CD4-positive, alpha-beta T cell treated with Interleukin-4 for 1 hour (primary cell): ENCODE data around the gene AK4.

ENCODE experiments used
- DNase-seq, 2 donors: peaks; one replicate each; pipeline ENCODE4 v3.0.0-alpha.2; 2020 to 2022

AK4 gene

GRCh38 chr1:65253800-65254319 lies 105.9 kb downstream of the AK4 start:
- no peak for DNase-seq

GRCh38 chr1:65254320-65255034 lies 106.5 kb downstream of the AK4 start:
- peak; percentile 81 to 84 for DNase-seq

DNA sequence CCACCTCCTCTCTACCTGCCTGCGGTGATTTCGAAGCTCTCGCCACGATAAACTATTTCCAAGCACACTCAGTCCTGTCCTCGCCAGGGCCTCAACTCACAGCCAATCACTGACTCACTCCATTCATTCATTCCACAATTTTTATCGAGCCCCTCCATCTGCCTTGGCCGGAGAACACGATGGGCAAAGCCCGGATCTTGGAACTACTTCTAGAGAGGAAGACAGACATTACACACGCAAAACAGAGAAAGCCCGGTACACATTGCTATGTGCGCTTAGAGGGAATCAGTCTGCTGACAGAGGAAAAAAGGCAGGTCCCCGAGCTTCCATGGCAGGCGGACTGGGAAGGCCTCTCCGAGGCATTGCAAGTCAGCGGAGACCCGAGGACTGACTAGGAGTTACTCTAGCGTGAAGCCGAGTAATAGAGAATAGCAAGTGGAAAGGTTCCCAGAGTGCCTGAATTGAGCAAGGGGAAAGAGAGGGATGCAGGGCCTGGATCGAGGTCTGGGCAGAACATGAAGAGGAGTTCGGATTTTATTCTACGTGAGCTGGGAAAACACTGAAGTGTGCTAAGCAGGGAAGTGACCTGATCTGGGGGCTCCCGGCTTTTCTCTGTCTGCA lies 107.1 kb downstream of the AK4 start:
- no peak for DNase-seq

DNA sequence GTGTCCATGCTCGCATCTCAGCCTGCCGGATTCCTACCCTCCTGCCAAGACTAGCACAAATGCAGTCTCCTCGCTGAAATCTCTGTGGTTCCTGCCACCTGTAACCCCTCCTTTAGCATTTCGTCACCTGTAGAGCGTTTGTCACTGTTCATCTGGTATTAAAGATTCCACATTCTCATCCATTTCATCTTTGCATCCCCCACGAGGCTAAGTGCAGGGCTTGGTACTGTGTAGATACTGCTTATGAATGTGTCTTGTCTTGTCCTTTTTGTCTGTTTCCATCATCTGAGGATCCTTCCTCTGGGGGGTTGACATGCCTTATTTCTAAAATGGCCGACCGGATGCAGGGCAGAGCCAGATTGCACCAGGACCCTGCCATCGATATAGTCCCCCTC lies 107.7 kb downstream of the AK4 start:
- DNase-seq = no peak

DNA sequence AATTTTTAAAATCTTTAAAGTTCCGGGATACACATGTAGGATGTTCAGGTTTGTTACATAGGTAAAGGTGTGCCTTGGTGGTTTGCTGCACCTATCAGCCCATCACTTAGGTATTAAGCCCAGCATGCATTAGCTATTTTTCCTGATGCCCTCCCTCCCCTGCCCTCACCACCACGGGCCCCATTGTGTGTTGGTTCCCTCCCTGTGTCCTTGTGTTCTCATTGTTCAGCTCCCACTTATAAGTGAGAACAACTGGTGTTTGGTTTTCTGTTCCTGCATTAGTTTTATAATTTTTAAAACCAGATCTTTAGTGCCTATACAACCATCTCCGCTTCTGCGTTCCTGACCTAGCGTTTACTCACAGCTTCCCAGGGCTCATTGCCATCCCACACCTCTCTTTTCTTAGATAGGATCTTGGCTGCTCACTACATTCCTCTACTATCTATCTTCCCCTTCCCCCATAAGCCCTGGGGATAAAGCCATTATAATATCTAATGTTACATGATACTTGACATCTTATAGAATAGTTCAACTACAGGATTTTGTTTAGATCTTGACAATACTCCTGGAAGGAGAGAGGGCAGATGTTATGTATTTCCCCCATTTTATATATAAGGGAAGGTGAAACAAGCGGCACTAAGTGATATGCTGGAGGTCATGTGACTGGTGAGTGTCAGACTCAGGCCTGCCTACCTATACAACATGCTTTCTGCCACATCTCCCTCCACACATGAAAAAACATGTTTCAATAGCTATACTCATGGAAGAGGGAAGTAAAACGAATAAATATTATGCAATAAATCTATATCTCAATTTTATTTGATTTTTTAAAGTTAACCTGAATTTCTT lies 109.1 kb downstream of the AK4 start:
- DNase-seq = no peak

GRCh38 chr1:65258106-65258505 lies 110.1 kb downstream of the AK4 start:
- DNase-seq = no peak

- DNase-seq = no peak
These were observed 111.8 kb downstream of the AK4 start for GRCh38 chr1:65259816-65260215.

- no peak for DNase-seq
These were observed 113.0 kb downstream of the AK4 start for GRCh38 chr1:65260851-65261473.

- DNase-seq = no peak
These were observed 115.3 kb downstream of the AK4 start for GRCh38 chr1:65263286-65263685.

GRCh38 chr1:65264197-65264929 lies 116.4 kb downstream of the AK4 start:
- DNase-seq = no peak

DNA sequence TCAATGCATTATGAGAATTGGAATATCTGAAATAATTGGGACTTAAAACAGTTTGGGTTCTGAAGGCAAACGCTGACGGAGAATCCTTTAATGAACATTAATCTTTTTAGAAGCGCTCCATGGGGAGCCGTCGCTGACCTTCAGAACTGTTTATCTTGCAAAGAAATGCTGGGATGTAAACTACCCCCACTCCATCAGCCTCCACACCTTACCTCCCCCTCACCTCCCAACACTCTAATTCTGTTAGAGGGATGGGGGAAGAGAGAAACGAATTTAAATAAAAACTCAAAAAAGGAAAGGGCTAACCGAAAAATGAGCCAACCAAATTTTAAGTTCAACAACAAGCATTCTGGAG lies 117.3 kb downstream of the AK4 start:
- no peak for DNase-seq

DNA sequence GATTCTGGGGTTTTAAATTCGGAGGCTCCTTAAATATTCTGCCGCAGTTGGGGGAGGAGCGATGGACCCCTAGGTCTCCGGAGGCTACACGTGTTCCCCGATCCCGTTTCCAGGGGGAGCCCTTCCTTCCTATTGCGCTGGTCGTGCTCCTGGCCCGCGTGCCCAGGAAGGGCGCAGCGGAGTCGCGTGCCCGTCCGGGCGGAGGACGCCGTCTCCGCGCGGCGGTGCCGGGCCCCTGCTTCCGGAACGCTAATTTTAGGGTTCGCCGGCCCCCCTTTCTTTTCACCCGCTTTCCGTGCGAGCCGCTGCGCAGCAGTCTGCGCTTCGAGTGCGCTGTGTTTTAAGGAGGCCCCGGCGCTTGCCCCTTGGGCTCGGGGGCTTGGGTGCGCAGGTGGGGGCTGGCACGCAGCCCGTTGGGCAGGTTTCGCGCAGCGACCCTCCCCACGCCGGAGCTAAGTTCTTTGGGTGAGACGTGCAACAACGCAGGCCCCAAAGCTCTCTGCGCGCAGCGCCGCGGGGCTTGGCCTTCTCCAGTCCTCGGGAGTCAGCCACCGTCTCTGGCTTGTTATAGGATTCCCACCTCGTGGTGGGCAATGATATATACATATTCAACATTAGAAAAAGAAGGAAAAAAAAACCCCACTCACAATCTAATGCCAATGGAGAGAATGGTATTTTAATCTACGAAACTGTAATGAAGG lies 117.8 kb downstream of the AK4 start:
- DNase-seq = peak; percentile 12 to 40

DNA sequence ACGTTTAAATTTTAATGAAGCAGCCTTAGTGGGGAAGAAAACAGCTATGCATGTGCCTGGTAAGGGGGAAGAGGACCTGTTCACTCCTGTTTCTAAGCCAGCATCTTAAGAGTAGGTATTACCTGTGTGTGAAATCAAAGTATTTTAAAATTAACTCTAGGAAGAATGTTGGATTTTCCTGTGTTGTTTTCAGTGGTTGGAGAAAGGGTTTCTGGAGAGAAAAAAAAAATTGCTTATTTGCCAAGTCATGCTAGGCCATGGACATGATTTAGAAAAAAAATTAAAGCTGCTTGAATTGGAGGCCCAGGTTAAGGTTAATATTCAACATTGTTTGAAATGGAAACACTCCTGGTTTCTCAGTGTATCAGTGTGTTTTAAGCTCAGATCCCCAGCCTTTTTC lies 118.5 kb downstream of the AK4 start:
- no peak for DNase-seq

DNA sequence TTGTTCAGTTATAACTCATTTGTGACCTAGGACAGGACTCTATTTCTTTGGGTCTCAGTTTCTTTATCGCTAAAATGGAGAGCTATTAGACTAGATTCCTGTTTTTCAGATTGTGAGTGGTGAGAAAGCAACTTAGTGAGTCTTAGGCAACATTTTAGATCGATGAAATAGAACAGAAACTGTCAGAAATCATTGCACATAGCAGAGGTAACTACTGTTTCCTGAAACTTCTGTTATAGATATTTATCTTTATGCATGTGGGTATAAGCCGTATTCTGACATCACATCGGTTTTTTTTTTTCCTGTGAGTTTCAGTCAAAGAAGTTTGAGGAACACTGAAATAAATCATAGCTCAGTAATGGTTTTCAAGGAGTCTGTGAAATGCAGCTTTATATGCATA lies 119.3 kb downstream of the AK4 start:
- DNase-seq = no peak

DNA sequence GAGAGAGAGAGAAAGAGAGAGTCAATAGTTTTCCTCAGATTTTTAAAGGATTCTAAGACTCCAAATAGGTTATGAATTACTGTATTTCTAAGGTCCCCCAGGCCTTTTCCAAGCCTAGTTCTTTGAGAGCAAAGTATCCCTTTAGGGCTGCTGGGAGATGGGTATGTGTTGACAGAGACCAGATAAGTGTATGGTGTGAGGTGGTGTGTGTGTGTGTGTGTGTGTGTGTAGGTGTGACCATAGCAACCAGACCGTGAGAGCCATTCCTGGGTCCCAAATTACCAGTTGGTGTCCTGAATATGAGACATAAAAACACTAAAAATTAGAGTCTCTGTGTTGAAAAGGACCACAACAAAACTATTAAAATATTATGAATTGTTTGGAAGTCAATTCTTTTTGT lies 119.7 kb downstream of the AK4 start:
- DNase-seq = no peak

- no peak for DNase-seq
These were observed 121.6 kb downstream of the AK4 start for GRCh38 chr1:65269612-65270011.

DNA sequence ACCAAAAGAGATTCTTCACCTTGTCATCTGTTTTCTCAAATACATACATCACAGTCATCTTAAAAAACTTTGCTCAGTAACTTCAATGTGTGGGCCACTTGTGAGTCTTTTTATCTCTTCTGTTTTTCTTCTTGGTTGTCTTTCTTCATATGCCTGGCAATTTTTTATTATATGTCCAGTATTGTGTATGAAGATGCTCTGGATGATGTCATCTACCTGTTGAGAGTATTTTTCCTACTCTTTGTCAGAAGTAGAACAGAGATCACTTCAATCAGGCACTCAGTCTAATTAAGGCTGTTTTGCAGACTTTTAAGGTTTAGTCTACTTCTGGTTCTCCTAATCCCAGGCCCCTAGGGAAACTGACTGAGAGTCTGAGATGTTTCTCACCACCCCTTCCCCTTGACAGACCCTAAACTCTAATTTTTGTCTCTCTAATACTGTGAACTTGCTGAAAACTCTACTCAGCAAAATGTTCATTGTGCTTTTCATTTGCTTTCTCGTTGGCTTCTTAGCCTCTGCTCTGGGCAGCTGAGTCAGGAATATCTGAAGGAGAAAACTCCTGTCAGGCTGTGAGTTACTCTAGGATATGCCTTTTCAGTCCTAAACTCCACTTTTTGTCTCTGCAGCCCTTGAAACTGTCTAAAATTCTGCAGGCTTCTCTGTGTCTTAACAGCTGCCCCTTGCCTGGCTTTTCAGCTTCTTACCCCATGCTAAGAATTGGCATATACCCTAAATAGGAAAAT lies 128.4 kb downstream of the AK4 start:
- DNase-seq = no peak

DNA sequence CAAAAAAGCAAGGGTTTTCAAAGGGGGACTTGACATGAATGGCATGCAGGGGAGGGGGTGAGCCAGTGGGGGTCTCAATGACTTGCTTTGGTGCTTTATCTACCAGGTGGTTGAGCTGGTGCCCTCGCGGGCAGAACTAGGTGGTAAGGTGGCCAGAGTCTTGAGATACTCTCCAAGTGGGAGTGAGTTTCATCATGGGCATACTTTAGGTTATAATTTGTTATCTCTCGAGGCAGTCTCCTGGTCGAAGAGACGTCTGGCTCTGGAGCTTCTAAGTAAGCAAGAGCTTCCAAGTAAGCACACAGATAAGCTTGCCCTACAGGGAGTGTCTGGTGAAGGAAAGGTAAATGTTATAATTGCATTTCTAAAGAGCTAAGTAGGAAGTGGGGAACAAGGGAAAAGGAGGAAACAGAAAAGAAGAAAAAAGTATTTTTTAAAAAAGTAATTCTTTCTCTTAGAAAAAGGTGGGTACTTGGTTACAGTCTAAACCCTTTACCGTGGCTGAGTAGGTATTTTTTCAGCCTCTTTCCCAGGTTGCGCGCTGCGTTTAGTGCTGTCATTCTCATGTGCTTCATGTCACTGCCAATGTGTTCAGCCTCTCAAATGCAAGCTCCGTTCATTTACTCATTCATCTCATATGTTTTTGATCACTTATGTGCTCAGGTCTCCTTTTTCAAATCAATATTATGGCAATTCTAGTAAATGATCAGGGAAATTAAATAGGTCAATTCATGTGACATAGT lies 129.8 kb downstream of the AK4 start:
- no peak for DNase-seq

DNA sequence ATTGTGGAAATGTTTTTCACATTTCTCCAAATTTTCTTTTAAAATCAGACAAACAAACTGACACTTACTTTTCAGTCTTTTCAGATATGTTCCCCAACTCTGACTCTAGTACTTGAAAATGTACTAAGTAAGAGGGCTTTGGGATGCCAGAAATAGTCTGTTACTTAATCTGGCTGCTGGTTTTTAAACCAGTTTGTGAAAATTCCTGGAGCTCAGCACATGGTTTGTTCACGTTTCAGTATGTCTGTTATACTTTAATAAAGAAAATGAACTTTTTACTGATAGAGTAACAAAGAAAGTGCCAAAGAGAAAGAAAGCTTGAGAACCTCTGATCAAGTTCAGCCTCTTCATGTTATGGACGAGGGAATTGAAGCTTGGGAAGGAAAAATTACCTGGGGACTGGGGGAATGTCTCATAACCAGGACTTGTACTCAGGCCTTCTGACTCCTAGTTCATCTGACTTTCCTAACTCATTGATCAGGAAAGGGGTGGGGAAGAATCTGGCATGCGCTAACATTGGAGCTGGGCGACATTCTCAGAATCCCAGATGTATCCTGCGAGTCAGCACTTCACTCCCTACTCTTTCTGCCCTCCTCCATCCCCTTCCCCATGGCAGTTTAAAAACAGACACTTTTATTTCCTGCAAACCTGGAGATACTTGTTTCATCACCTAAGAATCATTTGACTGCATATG lies 130.5 kb downstream of the AK4 start:
- no peak for DNase-seq
